ENCODE data around the gene IFNAR1.
"Not testable (repeated sequence)": the region's sequence is repeated elsewhere in the genome, so short reads cannot be mapped to it uniquely, and the experiment has no call there.

IFNAR1 gene

GRCh38 chr21:33350676-33351075 is 25.9 kb downstream of the IFNAR1 start:
- DNase-seq: no peak

- DNase-seq: no peak
Measured at GRCh38 chr21:33355355-33355754, 30.6 kb downstream of the IFNAR1 start.

- DNase-seq: no peak
Measured at GRCh38 chr21:33355996-33356395, 31.2 kb downstream of the IFNAR1 start.

- DNase-seq: no peak
Measured at GRCh38 chr21:33357177-33357576, 32.4 kb downstream of the IFNAR1 start.

GRCh38 chr21:33359446-33359845 is 34.7 kb downstream of the IFNAR1 start:
- DNase-seq: no peak

- DNase-seq: no peak
Measured at GRCh38 chr21:33360281-33360680, 35.5 kb downstream of the IFNAR1 start.

GRCh38 chr21:33360881-33361602 is 36.3 kb downstream of the IFNAR1 start:
- DNase-seq: peak; percentile 73 to 84 (median 76)

GRCh38 chr21:33362044-33362555 is 37.3 kb downstream of the IFNAR1 start:
- DNase-seq: peak in 2 of 4 experiments; percentile 33 to 35

- DNase-seq: not testable (repeated sequence)
Measured at GRCh38 chr21:33363911-33364609, 39.3 kb downstream of the IFNAR1 start.

- DNase-seq: no peak
Measured at GRCh38 chr21:33364830-33365229, 40.1 kb downstream of the IFNAR1 start.

- no peak for DNase-seq
Measured at GRCh38 chr21:33367309-33367973, 42.7 kb downstream of the IFNAR1 start.

GRCh38 chr21:33368124-33368523 is 43.4 kb downstream of the IFNAR1 start:
- DNase-seq: no peak

- no peak for DNase-seq
Measured at GRCh38 chr21:33368576-33368975, 43.8 kb downstream of the IFNAR1 start.

GRCh38 chr21:33369586-33369985 is 44.8 kb downstream of the IFNAR1 start:
- DNase-seq: no peak

- no peak for DNase-seq
Measured at GRCh38 chr21:33370305-33370704, 45.5 kb downstream of the IFNAR1 start.

- no peak for DNase-seq
Measured at GRCh38 chr21:33371366-33371765, 46.6 kb downstream of the IFNAR1 start.

- no peak for DNase-seq
Measured at GRCh38 chr21:33372582-33372981, 47.8 kb downstream of the IFNAR1 start.

- no peak for DNase-seq
Measured at GRCh38 chr21:33373451-33373850, 48.7 kb downstream of the IFNAR1 start.

GRCh38 chr21:33374080-33374449 is 49.3 kb downstream of the IFNAR1 start:
- no peak for DNase-seq

- DNase-seq: peak in 2 of 4 experiments; percentile 4 to 8
Measured at GRCh38 chr21:33374450-33375096, 49.8 kb downstream of the IFNAR1 start.

- no peak for DNase-seq
Measured at GRCh38 chr21:33375101-33375644, 50.4 kb downstream of the IFNAR1 start.

- DNase-seq: no peak
Measured at GRCh38 chr21:33377221-33377920, 52.6 kb downstream of the IFNAR1 start.
